SU-DHL-6 (cell line): ENCODE measurements around the gene ZNF367.

ENCODE experiments used
- H2AFZ ChIP-seq: fragments of 200-600 bp; sonication (generic); 2 replicates; pipeline ENCODE4 v1.6.1; 2014; ENCODE audit warnings: low read depth, mild to moderate bottlenecking, moderate library complexity, mixed read lengths, antibody characterized with exemption, low read length; ENCODE audit not compliant: severe bottlenecking
- H3F3A ChIP-seq: fragments of 200-600 bp; shearing (Covaris generic); 2 replicates; pipeline ENCODE4 v1.6.0; 2016; ENCODE audit warnings: antibody characterized with exemption, mild to moderate bottlenecking; ENCODE audit not compliant: insufficient read depth
- H3K27ac ChIP-seq: fragments of 200-600 bp; sonication (generic); 2 replicates; pipeline ENCODE4 v1.5.1; 2016; ENCODE audit warnings: low read depth, mild to moderate bottlenecking, low read length, moderate library complexity, mixed read lengths
- H3K27me3 ChIP-seq: fragments of 200-600 bp; sonication (generic), shearing (Covaris generic); 2 replicates; pipeline ENCODE4 v1.6.0; 2014; ENCODE audit warnings: mild to moderate bottlenecking, low read length
- H3K36me3 ChIP-seq: fragments of 200-600 bp; sonication (generic); 2 replicates; pipeline ENCODE4 v1.6.1; 2014; ENCODE audit warnings: mild to moderate bottlenecking, low read length, mixed read lengths
- H3K4me2 ChIP-seq: fragments of 300-600, 200-600 bp; shearing (Covaris generic), sonication (generic); 2 replicates; pipeline ENCODE4 v1.6.0; 2014; ENCODE audit warnings: low read length, low read depth, mild to moderate bottlenecking; ENCODE audit not compliant: poor library complexity, severe bottlenecking
- H3K4me3 ChIP-seq: fragments of 200-600 bp; sonication (generic); 2 replicates; pipeline ENCODE4 v1.5.1; 2014; ENCODE audit warnings: antibody characterized with exemption, low read length, mild to moderate bottlenecking, mixed read lengths; ENCODE audit not compliant: insufficient read depth, poor library complexity, severe bottlenecking
- H3K79me2 ChIP-seq: fragments of 200-600 bp; sonication (generic); 2 replicates; pipeline ENCODE4 v1.6.1; 2014; ENCODE audit warnings: mild to moderate bottlenecking, low read length, moderate library complexity; ENCODE audit not compliant: insufficient read depth
- H3K9ac ChIP-seq: fragments of 200-600 bp; sonication (generic); 2 replicates; pipeline ENCODE4 v1.7.0; 2014; ENCODE audit warnings: mild to moderate bottlenecking, low read length
- H3K9me2 ChIP-seq: fragments of 200-600 bp; sonication (generic); replicated peaks from 2 replicates; pipeline ENCODE4 v1.6.1; 2014; ENCODE audit warnings: low read length; ENCODE audit not compliant: insufficient read depth
- H3K9me3 ChIP-seq: fragments of 200-600 bp; sonication (generic); 2 replicates; pipeline ENCODE4 v1.6.1; 2014; ENCODE audit warnings: low read length, mixed read lengths; ENCODE audit not compliant: insufficient read depth
- H4K20me1 ChIP-seq: fragments of 200-600 bp; sonication (generic); 2 replicates; pipeline ENCODE4 v1.6.1; 2014; ENCODE audit warnings: low read depth, mild to moderate bottlenecking, antibody characterized with exemption, low read length, moderate library complexity, mixed read lengths
- CTCF ChIP-seq: fragments of 200-600 bp; sonication (generic); IDR thresholded peaks from one replicate; pipeline ENCODE4 v1.5.1; 2017; ENCODE audit warnings: antibody characterized with exemption, mild to moderate bottlenecking, low read length, moderate library complexity; ENCODE audit not compliant: insufficient read depth, poor library complexity, severe bottlenecking
- EZH2phosphoT487 ChIP-seq: fragments of 200-600 bp; sonication (generic), shearing (Covaris generic); conservative IDR thresholded peaks from 2 replicates; pipeline ENCODE4 v1.6.1; 2018; ENCODE audit warnings: mild to moderate bottlenecking, antibody characterized with exemption, low read length, moderate library complexity, mixed read lengths

ZNF367 gene

GRCh38 chr9:96350866-96351265 lies 67.3 kb downstream of the ZNF367 start:
- H3K36me3 ChIP-seq, result no peaks in the 10 kb centered on the region
- H4K20me1 ChIP-seq, result 0 out of 2 replicates have a peak, but pooled peaks cover 4% of the 10 kb centered on the region

DNA sequence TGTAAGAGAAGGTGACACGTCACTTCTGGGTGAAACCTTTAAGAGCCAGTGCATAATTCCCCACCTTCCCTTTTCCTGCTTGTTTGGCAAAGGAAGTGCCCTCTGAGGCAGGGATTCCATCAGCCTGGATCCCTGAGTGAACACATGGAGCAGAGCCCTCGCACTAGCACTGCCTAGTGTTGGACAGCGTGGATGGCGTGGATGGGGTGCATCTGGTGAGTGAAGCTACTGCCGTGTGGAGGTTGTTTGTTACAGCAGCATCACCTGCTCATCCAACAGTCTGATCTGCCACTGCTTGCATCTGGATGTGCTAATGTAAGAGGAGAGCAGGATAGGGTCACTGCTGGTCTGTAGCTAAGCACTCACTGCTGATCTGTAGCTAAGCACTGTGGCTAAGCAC lies 69.9 kb downstream of the ZNF367 start:
- no peaks in the 10 kb centered on the region for H3F3A ChIP-seq
- H3K27me3 ChIP-seq, result no peaks in the 10 kb centered on the region
- 0 out of 2 replicates have a peak, but pooled peaks cover 4% of the 10 kb centered on the region for H4K20me1 ChIP-seq
- no peaks in the 10 kb centered on the region for H3K9me3 ChIP-seq
- no peak overlapping the region for H2AFZ ChIP-seq
- no peaks in the 10 kb centered on the region for H3K9me2 ChIP-seq
- H3K9ac ChIP-seq, result no peak overlapping the region
- TF ChIP-seq EZH2phosphoT487, result no peak
- H3K27ac ChIP-seq, result no peak overlapping the region
- no peaks in the 10 kb centered on the region for H3K36me3 ChIP-seq
- no peaks in the 10 kb centered on the region for H3K79me2 ChIP-seq
- H3K4me3 ChIP-seq, result no peak overlapping the region
- no peak overlapping the region for H3K4me2 ChIP-seq

More at GRCh38 chr9:96350866-96351265, 67.3 kb downstream of the ZNF367 start:
- no peak for TF ChIP-seq CTCF
- no peak for TF ChIP-seq EZH2phosphoT487
- Histone ChIP-seq H3K4me3 (no peak overlapping the region), H3K9me2 (no peaks in the 10 kb centered on the region), H3F3A (no peaks in the 10 kb centered on the region), H3K79me2 (no peaks in the 10 kb centered on the region), H3K27me3 (no peaks in the 10 kb centered on the region), H3K4me2 (no peak overlapping the region), H3K9me3 (no peaks in the 10 kb centered on the region), H2AFZ (no peak overlapping the region), H3K27ac (no peak overlapping the region), H3K9ac (no peak overlapping the region)

- Histone ChIP-seq H3K9ac (no peak overlapping the region), H3K9me2 (no peaks in the 10 kb centered on the region), H3K36me3 (no peaks in the 10 kb centered on the region), H3F3A (no peaks in the 10 kb centered on the region), H3K27me3 (no peaks in the 10 kb centered on the region), H4K20me1 (no peaks in the 10 kb centered on the region), H3K79me2 (no peaks in the 10 kb centered on the region), H3K9me3 (no peaks in the 10 kb centered on the region), H3K27ac (no peak overlapping the region), H3K4me2 (no peak overlapping the region), H3K4me3 (no peak overlapping the region), H2AFZ (no peak overlapping the region)
- TF ChIP-seq EZH2phosphoT487, result no peak
- TF ChIP-seq CTCF, result no peak
These were observed 72.6 kb downstream of the ZNF367 start for GRCh38 chr9:96345551-96345950.

DNA sequence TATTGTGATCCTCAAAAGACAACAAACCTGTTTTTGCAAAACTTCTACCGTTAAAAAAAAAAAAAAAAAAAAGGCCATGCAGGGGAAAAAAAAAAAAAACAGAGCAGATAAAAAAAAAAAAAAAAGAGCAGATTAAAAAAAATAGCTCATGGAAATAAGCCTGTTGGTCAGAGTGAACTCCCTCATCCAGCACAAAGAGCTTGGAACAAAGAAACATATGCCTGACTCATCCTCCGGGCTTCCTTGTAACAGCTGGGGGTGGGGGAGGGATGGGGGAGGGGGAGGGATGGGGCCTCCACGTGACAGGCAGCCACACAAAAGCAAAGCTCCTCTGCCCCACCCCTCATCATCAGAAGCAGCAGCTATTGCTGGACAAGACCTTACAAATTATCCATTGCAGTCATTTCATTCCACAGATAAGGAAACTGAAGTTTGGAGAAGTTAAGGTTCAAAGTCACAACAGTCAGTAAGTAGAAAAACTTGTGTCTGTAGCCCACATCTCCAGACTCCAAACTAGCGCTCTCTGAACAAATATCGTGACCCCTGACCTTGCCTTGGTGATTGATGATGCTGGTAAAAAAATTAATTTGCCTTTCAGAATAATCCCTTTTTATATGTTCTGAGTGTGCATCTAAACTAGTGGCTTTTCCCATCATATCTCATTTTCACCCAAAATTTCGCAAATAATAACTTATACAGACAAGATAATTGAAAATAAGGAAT lies 73.6 kb downstream of the ZNF367 start:
- Histone ChIP-seq H2AFZ (no peak overlapping the region), H3K27me3 (no peaks in the 10 kb centered on the region), H3K4me3 (no peak overlapping the region), H4K20me1 (no peaks in the 10 kb centered on the region), H3K9me3 (no peaks in the 10 kb centered on the region), H3K9me2 (no peaks in the 10 kb centered on the region), H3K27ac (no peak overlapping the region), H3K9ac (no peak overlapping the region), H3F3A (no peaks in the 10 kb centered on the region), H3K4me2 (no peak overlapping the region), H3K36me3 (no peaks in the 10 kb centered on the region), H3K79me2 (no peaks in the 10 kb centered on the region)
- no peak for TF ChIP-seq EZH2phosphoT487
- TF ChIP-seq CTCF, result no peak
